Skeletal muscle satellite cell (primary cell): ENCODE data around the gene TRAPPC5.

Experiments
- H3K27me3 ChIP-seq: 2 replicates; pipeline ENCODE4 v1.7.0; 2013; ENCODE audit warnings: low read length; ENCODE audit not compliant: control insufficient read depth, insufficient read depth
- H3K36me3 ChIP-seq: 2 replicates; pipeline ENCODE4 v1.7.0; 2013; ENCODE audit warnings: mild to moderate bottlenecking, control low read depth, low read length; ENCODE audit not compliant: insufficient read depth
- H3K4me1 ChIP-seq: 2 replicates; pipeline ENCODE4 v1.7.0; 2013; ENCODE audit warnings: low read length; ENCODE audit not compliant: control insufficient read depth, insufficient read depth
- H3K4me2 ChIP-seq: 2 replicates; pipeline ENCODE4 v1.7.0; 2013; ENCODE audit warnings: mild to moderate bottlenecking, low read length
- H3K4me3 ChIP-seq: 2 replicates; pipeline ENCODE4 v1.7.0; 2013; ENCODE audit warnings: low read length
- H3K9ac ChIP-seq: 2 replicates; pipeline ENCODE4 v1.7.0; 2013; ENCODE audit warnings: mild to moderate bottlenecking, low read depth, low read length, moderate library complexity
- H3K9me3 ChIP-seq: replicated peaks from 2 replicates; pipeline ENCODE4 v1.7.0; 2013; ENCODE audit warnings: mild to moderate bottlenecking, control low read depth, low read length

TRAPPC5 gene

GRCh38 chr19:7648265-7649014 lies 32.2 kb upstream of the TRAPPC5 start:
- H3K4me3 ChIP-seq = no peak overlapping the region
- peaks cover 3% of the 10 kb centered on the region for H3K4me1 ChIP-seq
- H3K27me3 ChIP-seq = peaks cover 9% of the 10 kb centered on the region
- no peak overlapping the region for H3K9ac ChIP-seq
- H3K36me3 ChIP-seq = no peaks in the 10 kb centered on the region
- H3K4me2 ChIP-seq = no peak overlapping the region
- no peaks in the 10 kb centered on the region for H3K9me3 ChIP-seq

- Histone ChIP-seq H3K27me3 (peaks cover 9% of the 10 kb centered on the region), H3K4me1 (peaks cover 3% of the 10 kb centered on the region), H3K9me3 (no peaks in the 10 kb centered on the region), H3K4me3 (no peak overlapping the region), H3K9ac (no peak overlapping the region), H3K4me2 (no peak overlapping the region), H3K36me3 (no peaks in the 10 kb centered on the region)
Observed at GRCh38 chr19:7650148-7650547, 30.5 kb upstream of the TRAPPC5 start.

DNA sequence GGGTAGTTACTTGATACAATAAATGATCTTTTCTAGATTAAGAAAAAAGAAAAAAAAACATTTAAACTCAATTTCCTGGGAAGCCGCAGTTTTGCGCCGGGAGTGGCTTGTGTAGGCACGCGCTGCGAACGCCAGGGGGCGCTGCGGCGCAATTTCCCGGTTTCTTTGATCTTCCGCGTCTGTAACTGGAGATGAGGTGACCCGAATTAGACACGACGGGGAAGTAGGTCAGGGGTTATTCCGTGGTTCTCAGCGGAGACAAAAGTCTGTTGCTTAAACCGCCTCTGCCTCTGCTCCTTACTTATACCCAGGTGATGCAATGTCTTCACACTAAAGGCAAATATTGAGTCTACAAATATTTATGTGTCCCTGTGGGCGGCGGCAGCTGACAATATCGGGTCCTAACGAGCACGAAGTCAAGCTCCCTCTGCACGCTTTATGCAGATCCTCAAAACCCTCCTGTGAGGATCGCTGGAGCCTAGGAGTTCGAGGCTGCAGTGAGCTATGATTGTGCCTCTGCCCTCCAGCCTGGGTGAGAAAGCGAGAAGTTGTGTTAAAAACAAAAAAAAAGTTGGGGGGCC lies 28.5 kb upstream of the TRAPPC5 start:
- Histone ChIP-seq H3K36me3 (no peaks in the 10 kb centered on the region), H3K9me3 (no peaks in the 10 kb centered on the region), H3K4me2 (peak overlapping the region; percentile 79), H3K27me3 (peaks cover 9% of the 10 kb centered on the region), H3K4me3 (peak overlapping the region; percentile 57), H3K9ac (no peak overlapping the region), H3K4me1 (peaks cover 3% of the 10 kb centered on the region)

- no peak overlapping the region for H3K9ac ChIP-seq
- H3K4me1 ChIP-seq = peaks cover 3% of the 10 kb centered on the region
- no peak overlapping the region for H3K4me3 ChIP-seq
- peaks cover 24% of the 10 kb centered on the region for H3K27me3 ChIP-seq
- no peak overlapping the region for H3K4me2 ChIP-seq
- no peaks in the 10 kb centered on the region for H3K36me3 ChIP-seq
- no peaks in the 10 kb centered on the region for H3K9me3 ChIP-seq
Observed at GRCh38 chr19:7654401-7654800, 26.2 kb upstream of the TRAPPC5 start.

GRCh38 chr19:7655581-7655980 lies 25.1 kb upstream of the TRAPPC5 start:
- Histone ChIP-seq H3K27me3 (peaks cover 22% of the 10 kb centered on the region), H3K9me3 (no peaks in the 10 kb centered on the region), H3K9ac (no peak overlapping the region), H3K4me2 (no peak overlapping the region), H3K36me3 (no peaks in the 10 kb centered on the region), H3K4me3 (no peak overlapping the region), H3K4me1 (peaks cover 3% of the 10 kb centered on the region)

DNA sequence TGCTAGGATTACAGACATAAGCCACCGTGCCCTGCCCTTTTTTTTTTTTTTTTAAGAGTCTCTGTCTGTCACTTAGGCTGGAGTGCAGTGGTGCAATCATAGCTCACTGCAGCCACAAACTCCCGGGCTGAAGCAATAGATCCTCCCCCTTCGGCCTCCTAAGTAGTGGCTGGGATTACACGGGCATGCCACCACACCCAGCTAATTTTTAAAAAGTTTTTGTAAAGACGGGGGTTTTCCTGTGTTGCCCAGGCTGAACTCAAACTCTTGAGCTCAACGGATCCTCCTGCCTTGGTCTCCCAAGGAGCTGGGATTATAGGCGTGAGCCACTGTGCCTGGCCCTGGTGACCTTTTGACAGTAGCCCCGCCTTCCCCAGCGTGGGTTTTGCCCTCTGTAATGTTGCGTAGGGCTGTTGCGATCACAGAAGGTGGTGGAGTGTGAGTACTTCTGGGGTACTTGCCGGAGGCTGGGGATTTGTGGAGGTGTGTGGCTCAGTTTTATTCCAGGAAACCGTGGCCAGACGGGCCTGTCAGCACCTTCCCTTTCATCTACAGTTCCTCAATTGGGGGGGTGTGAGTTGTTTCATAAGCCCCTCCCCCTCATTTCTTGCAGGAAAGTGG lies 23.4 kb upstream of the TRAPPC5 start:
- no peak overlapping the region for H3K4me3 ChIP-seq
- no peaks in the 10 kb centered on the region for H3K36me3 ChIP-seq
- H3K9me3 ChIP-seq = no peaks in the 10 kb centered on the region
- no peak overlapping the region for H3K4me2 ChIP-seq
- H3K4me1 ChIP-seq = peaks cover 1% of the 10 kb centered on the region
- peaks cover 17% of the 10 kb centered on the region for H3K27me3 ChIP-seq
- no peak overlapping the region for H3K9ac ChIP-seq

GRCh38 chr19:7658219-7658686 lies 22.4 kb upstream of the TRAPPC5 start:
- H3K4me2 ChIP-seq = no peak overlapping the region
- H3K9me3 ChIP-seq = no peaks in the 10 kb centered on the region
- no peak overlapping the region for H3K4me3 ChIP-seq
- no peaks in the 10 kb centered on the region for H3K4me1 ChIP-seq
- H3K9ac ChIP-seq = no peak overlapping the region
- peaks cover 21% of the 10 kb centered on the region for H3K27me3 ChIP-seq
- H3K36me3 ChIP-seq = no peaks in the 10 kb centered on the region

- H3K4me3 ChIP-seq = no peak overlapping the region
- H3K9me3 ChIP-seq = no peaks in the 10 kb centered on the region
- no peak overlapping the region for H3K9ac ChIP-seq
- H3K4me2 ChIP-seq = no peak overlapping the region
- no peaks in the 10 kb centered on the region for H3K4me1 ChIP-seq
- no peaks in the 10 kb centered on the region for H3K36me3 ChIP-seq
- H3K27me3 ChIP-seq = peaks cover 24% of the 10 kb centered on the region
Observed at GRCh38 chr19:7661744-7662538, 18.7 kb upstream of the TRAPPC5 start.

DNA sequence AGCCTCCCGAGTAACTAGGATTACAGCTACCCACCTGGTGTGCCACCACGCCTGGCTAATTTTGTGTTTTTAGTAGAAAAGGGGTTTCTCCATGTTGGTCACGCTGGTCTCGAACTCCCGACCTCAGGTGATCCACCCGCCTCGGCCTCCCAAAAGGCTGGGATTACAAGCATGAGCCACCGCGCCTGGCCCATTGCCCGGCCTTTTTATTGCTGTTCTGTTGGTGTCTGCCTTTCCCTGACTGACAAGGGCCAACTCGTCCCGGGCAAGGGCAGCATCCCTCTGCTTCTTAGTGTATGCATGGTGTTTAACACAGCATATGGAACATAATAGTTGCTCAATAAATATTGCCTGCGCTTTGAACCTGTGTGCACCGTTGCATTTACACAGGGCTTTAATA lies 18.0 kb upstream of the TRAPPC5 start:
- peaks cover 20% of the 10 kb centered on the region for H3K27me3 ChIP-seq
- no peaks in the 10 kb centered on the region for H3K9me3 ChIP-seq
- no peak overlapping the region for H3K9ac ChIP-seq
- H3K4me3 ChIP-seq = no peak overlapping the region
- no peak overlapping the region for H3K4me2 ChIP-seq
- no peaks in the 10 kb centered on the region for H3K36me3 ChIP-seq
- no peaks in the 10 kb centered on the region for H3K4me1 ChIP-seq

- peaks cover 11% of the 10 kb centered on the region for H3K27me3 ChIP-seq
- H3K4me3 ChIP-seq = no peak overlapping the region
- H3K9me3 ChIP-seq = no peaks in the 10 kb centered on the region
- no peaks in the 10 kb centered on the region for H3K4me1 ChIP-seq
- no peaks in the 10 kb centered on the region for H3K36me3 ChIP-seq
- H3K4me2 ChIP-seq = no peak overlapping the region
- no peak overlapping the region for H3K9ac ChIP-seq
Observed at GRCh38 chr19:7663706-7664105, 16.9 kb upstream of the TRAPPC5 start.

- no peaks in the 10 kb centered on the region for H3K4me1 ChIP-seq
- peaks cover 16% of the 10 kb centered on the region for H3K27me3 ChIP-seq
- no peak overlapping the region for H3K9ac ChIP-seq
- no peak overlapping the region for H3K4me3 ChIP-seq
- no peaks in the 10 kb centered on the region for H3K9me3 ChIP-seq
- no peak overlapping the region for H3K4me2 ChIP-seq
- no peaks in the 10 kb centered on the region for H3K36me3 ChIP-seq
Observed at GRCh38 chr19:7665076-7665475, 15.6 kb upstream of the TRAPPC5 start.
